WERI-Rb-1 (cell line): ENCODE measurements around the gene GPC3.
"Not testable (repeated sequence)": the region's sequence is repeated elsewhere in the genome, so short reads cannot be mapped to it uniquely, and the experiment has no call there.

ENCODE experiments used
- DNase-seq: peaks from one replicate; pipeline ENCODE4 v3.0.0-alpha.2; 2020
- H3K27ac ChIP-seq: fragments of 250-450 bp; sonication (Bioruptor Pico); 2 replicates; pipeline ENCODE4 v1.5.1; 2020; ENCODE audit warnings: mild to moderate bottlenecking, moderate library complexity
- H3K27me3 ChIP-seq: fragments of 250-450 bp; sonication (Bioruptor Pico); 2 replicates; pipeline ENCODE4 v1.5.1; 2021; ENCODE audit warnings: mild to moderate bottlenecking, low read depth, moderate library complexity; ENCODE audit not compliant: insufficient read depth, severe bottlenecking
- H3K36me3 ChIP-seq: fragments of 250-450 bp; sonication (Bioruptor Pico); 2 replicates; pipeline ENCODE4 v1.5.1; 2020; ENCODE audit warnings: mild to moderate bottlenecking, moderate library complexity
- H3K4me3 ChIP-seq: 2 replicates; pipeline ENCODE4 v1.5.1; 2011; ENCODE audit warnings: low read depth, mild to moderate bottlenecking, control low read depth, low read length
- H3K9me3 ChIP-seq: fragments of 250-450 bp; sonication (Bioruptor Pico); 2 replicates; pipeline ENCODE4 v1.5.1; 2021; ENCODE audit warnings: mild to moderate bottlenecking, moderate library complexity; ENCODE audit not compliant: severe bottlenecking
- CTCF ChIP-seq: IDR thresholded peaks from 2 replicates; pipeline ENCODE4 v1.5.1; 2011; ENCODE audit warnings: low read depth, mild to moderate bottlenecking, control low read depth, inconsistent platforms, low read length

Gene GPC3

GRCh38 chrX:134023851-134024281 lies 38.5 kb upstream of the GPC3 start:
- peaks cover 41% of the 10 kb centered on the region for H3K27me3 ChIP-seq
- no peak overlapping the region for H3K4me3 ChIP-seq
- H3K36me3 ChIP-seq = no peaks in the 10 kb centered on the region
- TF ChIP-seq CTCF = no peak
- DNase-seq = no peak
- H3K27ac ChIP-seq = no peak overlapping the region
- H3K9me3 ChIP-seq = no peaks in the 10 kb centered on the region

GRCh38 chrX:134020910-134021309 lies 35.5 kb upstream of the GPC3 start:
- peaks cover 30% of the 10 kb centered on the region for H3K27me3 ChIP-seq
- H3K27ac ChIP-seq = no peak overlapping the region
- no peaks in the 10 kb centered on the region for H3K9me3 ChIP-seq
- H3K4me3 ChIP-seq = no peak overlapping the region
- DNase-seq = no peak
- H3K36me3 ChIP-seq = no peaks in the 10 kb centered on the region
- no peak for TF ChIP-seq CTCF

- H3K36me3 ChIP-seq = no peaks in the 10 kb centered on the region
- no peak for DNase-seq
- H3K4me3 ChIP-seq = no peak overlapping the region
- no peak for TF ChIP-seq CTCF
- H3K27me3 ChIP-seq = peaks cover 30% of the 10 kb centered on the region
- H3K27ac ChIP-seq = no peak overlapping the region
- H3K9me3 ChIP-seq = no peaks in the 10 kb centered on the region
Observed at GRCh38 chrX:134019567-134020206, 34.3 kb upstream of the GPC3 start.

- DNase-seq, H3K27ac ChIP-seq, H3K9me3 ChIP-seq, H3K36me3 ChIP-seq, H3K4me3 ChIP-seq: not testable (repeated sequence)
- peaks cover 22% of the 10 kb centered on the region for H3K27me3 ChIP-seq
Observed at GRCh38 chrX:134016309-134016708, 30.9 kb upstream of the GPC3 start.

- not testable (repeated sequence) for H3K9me3 ChIP-seq, H3K27ac ChIP-seq, H3K36me3 ChIP-seq, DNase-seq, H3K4me3 ChIP-seq
- peaks cover 16% of the 10 kb centered on the region for H3K27me3 ChIP-seq
Observed at GRCh38 chrX:134015510-134015909, 30.1 kb upstream of the GPC3 start.

GRCh38 chrX:134013524-134013923 lies 28.1 kb upstream of the GPC3 start:
- H3K9me3 ChIP-seq = no peaks in the 10 kb centered on the region
- H3K27me3 ChIP-seq = peaks cover 16% of the 10 kb centered on the region
- DNase-seq = no peak
- H3K27ac ChIP-seq = no peak overlapping the region
- no peaks in the 10 kb centered on the region for H3K36me3 ChIP-seq
- TF ChIP-seq CTCF = no peak
- H3K4me3 ChIP-seq = no peak overlapping the region

GRCh38 chrX:134013092-134013497 lies 27.7 kb upstream of the GPC3 start:
- no peak overlapping the region for H3K27ac ChIP-seq
- H3K36me3 ChIP-seq = no peaks in the 10 kb centered on the region
- no peak overlapping the region for H3K4me3 ChIP-seq
- H3K9me3 ChIP-seq = no peaks in the 10 kb centered on the region
- DNase-seq = no peak
- peaks cover 16% of the 10 kb centered on the region for H3K27me3 ChIP-seq
- no peak for TF ChIP-seq CTCF
